Adrenal gland (tissue), 5 donors: Measurements from ENCODE around the gene ENG.

ENCODE experiments used
- CTCF ChIP-seq, 6 experiments: fragments of 450-650 bp in 4 of 6; fragments of 200-600 bp in 2 of 6; sonication (generic) in 1 of 6; IDR thresholded peaks; 1 replicate in 5 of 6; 2 replicates in 1 of 6; pipeline versions ENCODE4 v1.5.1 to v1.8.0; 2016 to 2021; ENCODE audit warnings: antibody characterized with exemption in 6 of 6, mild to moderate bottlenecking in 2 of 6, moderate library complexity in 1 of 6
- POLR2A ChIP-seq, 2 donors: fragments of 450-650 bp; IDR thresholded peaks; one replicate each; pipeline ENCODE4 v1.6.1; 2017; ENCODE audit warnings: antibody characterized with exemption in 2 of 2, mild to moderate bottlenecking in 2 of 2, moderate library complexity in 1 of 2
- donor health status: DM: no; HTN: no; CAD: no.

GRCh38 chr9:127767909-127768331 lies 86.5 kb downstream of the ENG start:
- TF ChIP-seq CTCF (IDR thresholded peaks at IDR 0.05) (no peak), POLR2A (IDR thresholded peaks at IDR 0.05) (no peak)
